WI38 (cell line): ENCODE results near the gene SPTAN1.

ENCODE experiments used
- H3K4me3 ChIP-seq: 2 replicates; pipeline ENCODE4 v1.5.1; 2011; ENCODE audit warnings: low read depth, mild to moderate bottlenecking, control low read depth, low read length
- CTCF ChIP-seq: IDR thresholded peaks from 2 replicates; pipeline ENCODE4 v1.5.1; 2012; ENCODE audit warnings: low read depth, mild to moderate bottlenecking, control low read depth, low read length

Gene SPTAN1

GRCh38 chr9:128588581-128589233 is 36.3 kb downstream of the SPTAN1 start:
- H3K4me3 ChIP-seq: no peak overlapping the region
- TF ChIP-seq CTCF: no peak

GRCh38 chr9:128593039-128593438 is 40.7 kb downstream of the SPTAN1 start:
- no peak for TF ChIP-seq CTCF
- H3K4me3 ChIP-seq: no peak overlapping the region

GRCh38 chr9:128593856-128594255 is 41.5 kb downstream of the SPTAN1 start:
- no peak overlapping the region for H3K4me3 ChIP-seq
- no peak for TF ChIP-seq CTCF

- no peak for TF ChIP-seq CTCF
Observed at GRCh38 chr9:128595471-128595870, 43.1 kb downstream of the SPTAN1 start.

GRCh38 chr9:128600099-128600498 is 47.7 kb downstream of the SPTAN1 start:
- H3K4me3 ChIP-seq: no peak overlapping the region
- TF ChIP-seq CTCF: no peak

More at GRCh38 chr9:128595471-128595870, 43.1 kb downstream of the SPTAN1 start:
- H3K4me3 ChIP-seq: no peak overlapping the region

- H3K4me3 ChIP-seq: no peak overlapping the region
- TF ChIP-seq CTCF: no peak
Observed at GRCh38 chr9:128603697-128604096, 51.3 kb downstream of the SPTAN1 start.

GRCh38 chr9:128607642-128608350 is 55.4 kb downstream of the SPTAN1 start:
- H3K4me3 ChIP-seq: no peak overlapping the region
- no peak for TF ChIP-seq CTCF
